DLD1 (cell line): ENCODE results near the gene SLC25A45.
"Not testable (repeated sequence)": the region's sequence is repeated elsewhere in the genome, so short reads cannot be mapped to it uniquely, and the experiment has no call there.

Source experiments
- in situ Hi-C: cut with HindIII; loops from 2 replicates; pipeline ENCODE4 v1.10.0; 2017; ENCODE audit warnings: low sequenced_read_pairs

The SLC25A45 gene

GRCh38 chr11:65422633-65423515, 40.4 kb upstream of the SLC25A45 start, which contains the start of gene NEAT1:
Gene NEAT1 (plus strand): TSS chr11:65422798.
- in situ Hi-C loops, result loop anchor here (10.0 kb wide), 1 partner anchor 72 kb away; the partner anchor contains the start of gene MALAT1

DNA sequence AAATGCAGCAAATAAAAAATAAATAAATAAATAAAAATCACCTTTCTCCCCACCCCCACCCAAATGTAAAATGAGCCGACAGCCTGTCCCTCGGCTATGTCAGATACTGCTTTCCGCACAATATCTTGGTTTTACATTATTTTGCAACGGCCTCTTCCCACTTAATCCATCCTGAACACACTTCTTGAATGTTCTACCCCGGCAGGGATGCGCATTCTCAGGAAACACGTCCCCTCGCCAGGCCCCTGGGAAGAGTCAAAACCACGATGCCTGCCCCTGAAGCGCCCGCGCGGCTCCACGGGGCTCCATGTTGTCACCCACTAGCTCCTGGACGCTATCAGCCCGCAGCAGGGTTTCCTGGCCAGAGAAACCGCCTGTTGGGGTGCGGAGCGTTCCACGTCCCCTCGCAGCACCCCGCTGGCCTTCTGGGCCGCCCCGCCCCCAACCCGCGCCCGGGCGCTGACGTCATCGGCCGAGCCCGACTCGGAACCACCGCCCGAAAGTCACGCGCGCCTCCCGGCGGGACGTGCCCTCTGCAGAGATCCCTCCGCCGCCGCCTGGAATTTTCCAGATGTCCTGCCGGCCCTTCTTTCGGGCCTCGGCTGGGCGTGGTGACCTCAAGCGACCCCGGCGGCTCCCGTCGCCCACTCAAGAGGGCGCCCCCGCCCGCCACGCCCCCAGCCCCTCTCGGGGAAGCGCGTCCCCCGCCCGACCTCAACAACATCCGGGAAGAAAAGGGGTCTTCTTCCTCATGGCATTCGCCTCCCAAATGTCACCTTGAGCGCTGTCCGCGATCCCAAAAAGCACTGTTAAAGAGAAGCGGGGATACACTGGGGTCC, 39.6 kb upstream of the SLC25A45 start:
- in situ Hi-C loops, result loop anchor here (10.0 kb wide), 1 partner anchor 73 kb away; the partner anchor contains the start of gene MALAT1

- in situ Hi-C loops, result loop anchor here (10.0 kb wide), 1 partner anchor 74 kb away; the partner anchor contains the start of gene MALAT1
These were observed 38.7 kb upstream of the SLC25A45 start for GRCh38 chr11:65420979-65421793.

GRCh38 chr11:65420506-65420905, 38.1 kb upstream of the SLC25A45 start:
- in situ Hi-C loops, result loop anchor here (10.0 kb wide), 1 partner anchor 74 kb away; the partner anchor contains the start of gene MALAT1

GRCh38 chr11:65419772-65420481, 37.5 kb upstream of the SLC25A45 start:
- in situ Hi-C loops, result loop anchor here (10.0 kb wide), 1 partner anchor 75 kb away; the partner anchor contains the start of gene MALAT1

DNA sequence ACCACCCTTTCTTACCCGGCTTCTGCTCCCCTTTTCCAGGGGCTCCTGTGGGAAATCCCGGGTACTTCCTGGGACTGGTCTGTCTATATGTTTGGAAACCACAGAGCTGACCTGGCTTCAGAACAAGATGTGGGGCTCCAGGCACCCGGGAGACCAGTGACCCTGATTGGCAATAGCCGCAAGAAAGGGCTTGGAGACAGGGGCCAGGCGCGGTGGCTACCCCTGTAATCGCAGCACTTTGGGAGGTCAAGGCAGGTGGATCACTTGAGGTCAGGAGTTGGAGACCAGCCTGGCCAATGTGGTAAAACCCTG, 37.0 kb upstream of the SLC25A45 start:
- in situ Hi-C loops, result no loop called here

GRCh38 chr11:65418681-65419459, 36.4 kb upstream of the SLC25A45 start:
- in situ Hi-C loops, result no loop called here

DNA sequence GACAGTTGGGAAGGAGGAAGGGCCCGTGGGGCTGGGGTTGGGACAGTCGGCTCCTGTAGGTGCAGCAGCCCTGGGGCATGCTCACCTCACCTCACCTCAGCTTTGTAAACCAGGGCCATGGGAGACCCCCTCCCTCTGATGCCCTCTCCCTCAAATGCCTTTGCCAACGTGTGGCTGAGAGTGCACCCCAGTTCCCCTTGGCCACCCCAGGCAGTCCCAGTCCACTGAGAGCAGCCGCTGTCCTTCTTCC, 35.9 kb upstream of the SLC25A45 start:
- in situ Hi-C loops, result no loop called here

DNA sequence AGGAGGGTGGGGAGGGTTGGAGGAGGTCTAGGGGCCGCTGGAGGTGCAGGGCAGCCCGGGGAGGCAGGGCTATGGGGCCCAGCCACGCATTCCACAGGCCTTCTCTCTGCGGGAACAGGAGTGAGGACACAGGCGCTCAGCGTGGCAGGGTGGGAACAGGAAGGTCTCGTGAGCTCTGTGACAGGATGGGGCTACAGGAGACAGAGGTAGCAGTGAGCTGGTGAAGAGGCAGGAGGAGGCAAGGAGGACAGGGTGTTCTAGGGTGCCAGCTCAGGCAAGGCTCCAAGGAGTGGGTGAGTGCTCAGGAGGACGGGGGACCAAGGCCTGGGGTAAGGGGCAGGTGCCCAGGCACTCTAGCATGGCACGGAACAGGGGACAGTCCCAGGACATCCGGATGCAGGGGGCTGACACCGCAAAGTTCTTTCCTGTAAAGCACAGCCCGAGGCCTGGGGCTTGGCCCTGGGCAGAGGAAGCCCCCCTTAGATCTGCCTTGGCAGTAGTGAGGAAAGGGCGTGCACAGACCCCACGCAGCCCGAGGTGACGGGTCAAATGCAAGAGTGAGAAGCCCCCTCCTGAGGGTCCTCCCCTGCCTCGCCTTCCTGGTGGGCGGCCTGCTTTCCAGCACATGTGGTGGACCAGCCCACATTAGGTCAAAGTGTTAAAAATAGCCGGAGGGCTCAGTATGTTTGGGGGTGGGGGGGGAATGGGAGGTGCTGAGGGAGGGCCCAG, 35.4 kb upstream of the SLC25A45 start:
- in situ Hi-C loops, result no loop called here

- in situ Hi-C loops, result no loop called here
These were observed 34.6 kb upstream of the SLC25A45 start for GRCh38 chr11:65416841-65417701.

GRCh38 chr11:65416341-65416824, 33.9 kb upstream of the SLC25A45 start:
- in situ Hi-C loops, result no loop called here

GRCh38 chr11:65415499-65416340, 33.3 kb upstream of the SLC25A45 start:
- in situ Hi-C loops, result no loop called here

DNA sequence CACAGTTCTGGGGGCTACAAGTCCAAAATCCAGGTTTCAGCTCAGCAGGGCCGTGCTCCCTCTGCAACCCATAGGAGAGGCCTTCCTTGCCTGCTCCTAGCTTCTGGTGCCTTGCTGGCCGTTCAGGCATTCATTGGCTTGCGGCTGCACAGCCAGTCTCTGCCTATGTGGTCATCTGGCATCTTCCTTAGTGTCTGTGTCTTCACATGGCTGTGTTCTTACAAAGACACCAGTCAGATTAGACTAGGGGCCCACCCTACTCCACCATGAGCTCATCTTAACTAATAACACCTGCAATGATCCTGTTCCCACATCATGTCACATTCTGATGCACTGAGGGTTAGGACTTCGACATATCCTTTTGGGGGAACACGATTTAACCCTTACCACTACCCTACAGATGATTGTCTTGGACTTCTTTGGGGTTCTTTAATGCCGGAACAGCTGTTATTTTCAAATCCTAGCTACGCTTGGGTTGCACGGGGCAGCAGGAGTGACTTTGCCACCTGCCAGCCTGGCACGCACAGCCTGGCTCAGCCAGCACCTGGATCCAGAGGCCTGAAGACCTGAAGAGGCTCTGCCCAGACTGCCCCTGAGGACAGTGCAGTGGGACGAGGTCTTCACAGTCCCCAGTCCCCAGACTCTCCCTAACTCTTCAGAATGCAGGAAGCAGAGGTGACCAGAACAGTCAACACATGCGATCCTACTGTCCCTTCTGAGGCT, 32.5 kb upstream of the SLC25A45 start:
- in situ Hi-C loops, result no loop called here

DNA sequence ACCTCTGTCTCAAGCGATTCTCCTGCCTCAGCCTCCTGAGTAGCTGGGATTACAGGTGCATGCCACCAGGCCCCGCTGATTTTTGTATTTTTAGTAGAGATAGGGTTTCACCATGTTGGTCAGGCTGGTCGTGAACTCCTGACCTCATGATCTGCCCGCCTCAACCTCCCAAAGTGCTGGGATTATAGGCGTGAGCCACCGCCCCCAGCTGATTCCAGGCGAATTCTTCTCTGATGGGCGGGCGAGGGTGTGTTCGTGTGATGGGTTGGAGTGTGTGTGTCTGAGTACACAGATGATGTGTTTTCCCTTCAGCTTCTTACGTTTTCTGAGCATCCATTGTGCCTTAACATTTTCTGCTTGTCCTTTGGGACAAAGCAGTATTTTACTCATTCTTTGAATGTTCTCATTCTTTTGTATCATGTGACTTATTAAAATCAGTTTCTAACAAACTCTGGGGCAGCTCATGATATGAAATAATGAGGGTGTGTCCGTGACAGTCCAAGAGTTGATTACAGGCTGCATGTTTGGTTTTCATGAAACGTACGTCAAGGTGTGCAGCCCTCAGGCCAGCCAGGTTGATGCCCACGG, 30.7 kb upstream of the SLC25A45 start:
- in situ Hi-C loops, result not testable (repeated sequence)

- in situ Hi-C loops, result no loop called here
These were observed 30.0 kb upstream of the SLC25A45 start for GRCh38 chr11:65412271-65413076.
